NCI-H510A (cell line): ENCODE data around the gene OTUD5.
"Not testable (repeated sequence)": the region's sequence is repeated elsewhere in the genome, so short reads cannot be mapped to it uniquely, and the experiment has no call there.

ENCODE experiments used
- DNase-seq: peaks from one replicate; lab custom pipeline; 2025; lab: John Stamatoyannopoulos, UW

OTUD5 gene

GRCh38 chrX:48957477-48957826 is at the start of gene OTUD5:
Gene OTUD5 (minus strand): TSS chrX:48957607. CDS start chrX:48957570, 37 bp downstream.
- DNase-seq = peak; percentile 58

- DNase-seq = peak; percentile 3
These were observed 46.3 kb upstream of the OTUD5 start for GRCh38 chrX:49003696-49004095.

GRCh38 chrX:49002091-49002935 is 44.9 kb upstream of the OTUD5 start, which contains the start of gene GRIPAP1:
Gene GRIPAP1 (minus strand): TSS chrX:49002264. CDS start chrX:49002229, 35 bp downstream.
- DNase-seq = peak; percentile 72

- DNase-seq = peak; percentile 13
These were observed 44.2 kb upstream of the OTUD5 start for GRCh38 chrX:49001521-49002090.

GRCh38 chrX:49000636-49001035 is 43.2 kb upstream of the OTUD5 start:
- no peak for DNase-seq

GRCh38 chrX:48999030-48999429 is 41.6 kb upstream of the OTUD5 start:
- no peak for DNase-seq

GRCh38 chrX:48998391-48998790 is 41.0 kb upstream of the OTUD5 start:
- no peak for DNase-seq

- no peak for DNase-seq
These were observed 40.5 kb upstream of the OTUD5 start for GRCh38 chrX:48997865-48998264.

- no peak for DNase-seq
These were observed 40.0 kb upstream of the OTUD5 start for GRCh38 chrX:48997455-48997854.

- no peak for DNase-seq
These were observed 39.6 kb upstream of the OTUD5 start for GRCh38 chrX:48996969-48997368.

- DNase-seq = no peak
These were observed 34.9 kb upstream of the OTUD5 start for GRCh38 chrX:48992341-48992740.

- no peak for DNase-seq
These were observed 32.1 kb upstream of the OTUD5 start for GRCh38 chrX:48989483-48989882.

- DNase-seq = no peak
These were observed 26.5 kb upstream of the OTUD5 start for GRCh38 chrX:48983896-48984295.

- DNase-seq = no peak
These were observed 25.7 kb upstream of the OTUD5 start for GRCh38 chrX:48983081-48983480.

- DNase-seq = no peak
These were observed 23.8 kb upstream of the OTUD5 start for GRCh38 chrX:48981178-48981577.

GRCh38 chrX:48980341-48980740 is 22.9 kb upstream of the OTUD5 start:
- not testable (repeated sequence) for DNase-seq

GRCh38 chrX:48978226-48978625 is 20.8 kb upstream of the OTUD5 start:
- DNase-seq = no peak

GRCh38 chrX:48976086-48976485 is 18.7 kb upstream of the OTUD5 start:
- no peak for DNase-seq

- DNase-seq = no peak
These were observed 18.1 kb upstream of the OTUD5 start for GRCh38 chrX:48975541-48975940.

GRCh38 chrX:48975041-48975440 is 17.6 kb upstream of the OTUD5 start:
- no peak for DNase-seq

- DNase-seq = no peak
These were observed 17.2 kb upstream of the OTUD5 start for GRCh38 chrX:48974574-48974973.

GRCh38 chrX:48974033-48974432 is 16.6 kb upstream of the OTUD5 start:
- DNase-seq = no peak
